ENCODE measurements around the gene CDK8. TPM values are rescaled to one million over a fixed set of nuclear protein-coding genes. Genes with fewer than 3 reads are reported as not detected.
A peak's percentile ranks its signal among the peaks of the same experiment; 100 is the strongest.

The CDK8 gene
- total RNA-seq, 3 donors from 2014 or later (not counting 1 experiment from before 2014, with no cell fraction given): 10.0 to 13.1 (median 10.9) TPM

- ATAC-seq (no peak), DNase-seq (no peak)
- Mint-ChIP-seq H3K27ac (no peak overlapping the region), H3K9me3 (no peaks in the 10 kb centered on the region), H3K4me1 (peaks cover 20% of the 10 kb centered on the region in 2 donors), H3K36me3 (peaks cover 26% of the 10 kb centered on the region), H3K27me3 (ENCODE audit: low read depth in 2 of 2) (no peaks in the 10 kb centered on the region), H3K4me3 (no peak overlapping the region)
- H3K27ac ChIP-seq (ENCODE audit: low read length): no peak overlapping the region
- intact Hi-C loops (cut with micrococcal nuclease): no loop called here
- no peak overlapping the region for H3K4me3 ChIP-seq (ENCODE audit: low read length)
- H3K36me3 ChIP-seq (ENCODE audit: control insufficient read depth, insufficient read depth, low read length): peaks cover 85% of the 10 kb centered on the region
- WGBS (ENCODE audit: insufficient coverage): over 99% methylated on average over 6 of the region's 6 CpGs
- no peaks in the 10 kb centered on the region for H3K27me3 ChIP-seq (ENCODE audit: control insufficient read depth, insufficient read depth, low read length)
- no peak for TF ChIP-seq CTCF (IDR thresholded peaks at IDR 0.05)
- H3K9me3 ChIP-seq (ENCODE audit: control insufficient read depth, insufficient read depth, low read length): no peaks in the 10 kb centered on the region
- no peaks in the 10 kb centered on the region for H3K4me1 ChIP-seq (ENCODE audit: control insufficient read depth, insufficient read depth, low read length)
These were observed 39.9 kb upstream of the CDK8 start for GRCh38 chr13:26213982-26214381.

DNA sequence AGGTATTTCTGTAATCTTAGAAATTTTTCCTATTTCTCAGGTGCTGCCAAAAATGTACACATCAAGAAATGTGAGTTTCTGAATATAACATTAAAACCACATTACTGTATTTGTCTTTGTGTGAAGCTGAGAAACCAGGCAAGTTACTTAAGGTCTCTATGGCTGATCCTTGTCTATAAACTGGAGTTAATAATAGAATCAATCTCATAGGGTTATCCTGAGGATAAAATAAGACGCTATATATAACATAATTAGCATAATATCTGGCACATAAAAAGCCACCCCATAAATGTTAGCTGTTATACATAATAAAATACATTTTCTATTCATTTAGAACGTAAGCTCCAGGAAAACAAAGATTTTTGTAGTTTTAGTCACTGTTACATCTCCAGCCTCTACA lies 37.9 kb upstream of the CDK8 start:
- H3K36me3 ChIP-seq (ENCODE audit: control insufficient read depth, insufficient read depth, low read length): peaks cover 86% of the 10 kb centered on the region
- DNase-seq (no peak), ATAC-seq (no peak)
- peaks cover 3% of the 10 kb centered on the region for H3K4me1 ChIP-seq (ENCODE audit: control insufficient read depth, insufficient read depth, low read length)
- no peaks in the 10 kb centered on the region for H3K9me3 ChIP-seq (ENCODE audit: control insufficient read depth, insufficient read depth, low read length)
- H3K9me3 Mint-ChIP-seq: no peaks in the 10 kb centered on the region
- H3K27ac ChIP-seq (ENCODE audit: low read length): no peak overlapping the region
- no peak overlapping the region for H3K4me3 Mint-ChIP-seq
- no peaks in the 10 kb centered on the region for H3K27me3 ChIP-seq (ENCODE audit: control insufficient read depth, insufficient read depth, low read length)
- TF ChIP-seq CTCF (IDR thresholded peaks at IDR 0.05): no peak
- no peak overlapping the region for H3K27ac Mint-ChIP-seq
- H3K36me3 Mint-ChIP-seq: peaks cover 33% of the 10 kb centered on the region
- H3K4me1 Mint-ChIP-seq: peaks cover 34 to 39% of the 10 kb centered on the region in 2 donors
- intact Hi-C loops (cut with micrococcal nuclease): no loop called here
- H3K27me3 Mint-ChIP-seq (ENCODE audit: low read depth in 2 of 2): no peaks in the 10 kb centered on the region
- H3K4me3 ChIP-seq (ENCODE audit: low read length): no peak overlapping the region
- WGBS (ENCODE audit: insufficient coverage): no CpG with 5 or more reads among the region's 2 CpGs

DNA sequence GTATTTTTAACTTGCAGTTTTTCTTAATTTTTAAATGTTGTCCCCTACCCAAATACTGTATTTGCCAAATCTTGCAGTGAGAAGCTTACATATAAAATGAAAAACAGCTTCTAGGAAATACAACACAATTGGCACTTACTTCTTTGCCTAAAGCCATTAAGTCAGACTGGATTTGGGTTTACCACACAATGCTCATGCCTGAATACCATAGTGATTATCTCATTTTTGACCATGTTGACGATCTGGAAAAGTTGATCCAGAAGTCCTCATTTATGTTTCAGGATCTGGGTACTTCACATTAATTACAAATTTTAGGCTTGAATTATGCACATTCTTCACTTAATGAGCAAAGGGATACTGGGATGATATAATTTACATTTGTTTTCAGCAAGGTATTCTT lies 34.2 kb upstream of the CDK8 start:
- Mint-ChIP-seq H3K4me1 (peaks cover 43 to 49% of the 10 kb centered on the region in 2 donors), H3K36me3 (peaks cover 15% of the 10 kb centered on the region), H3K4me3 (peak overlapping the region; percentile 92), H3K27ac (peak overlapping the region; percentile 95 to 98), H3K9me3 (no peaks in the 10 kb centered on the region), H3K27me3 (ENCODE audit: low read depth in 2 of 2) (no peaks in the 10 kb centered on the region)
- TF ChIP-seq CTCF (IDR thresholded peaks at IDR 0.05): no peak
- DNase-seq: no peak
- peaks cover 13% of the 10 kb centered on the region for H3K4me1 ChIP-seq (ENCODE audit: control insufficient read depth, insufficient read depth, low read length)
- H3K4me3 ChIP-seq (ENCODE audit: low read length): no peak overlapping the region
- H3K36me3 ChIP-seq (ENCODE audit: control insufficient read depth, insufficient read depth, low read length): peaks cover 57% of the 10 kb centered on the region
- ATAC-seq: no peak
- intact Hi-C loops (cut with micrococcal nuclease): no loop called here
- no peaks in the 10 kb centered on the region for H3K27me3 ChIP-seq (ENCODE audit: control insufficient read depth, insufficient read depth, low read length)
- H3K9me3 ChIP-seq (ENCODE audit: control insufficient read depth, insufficient read depth, low read length): no peaks in the 10 kb centered on the region
- H3K27ac ChIP-seq (ENCODE audit: low read length): no peak overlapping the region
- 92% methylated on average over 1 of the region's 1 CpG for WGBS (ENCODE audit: insufficient coverage)

DNA sequence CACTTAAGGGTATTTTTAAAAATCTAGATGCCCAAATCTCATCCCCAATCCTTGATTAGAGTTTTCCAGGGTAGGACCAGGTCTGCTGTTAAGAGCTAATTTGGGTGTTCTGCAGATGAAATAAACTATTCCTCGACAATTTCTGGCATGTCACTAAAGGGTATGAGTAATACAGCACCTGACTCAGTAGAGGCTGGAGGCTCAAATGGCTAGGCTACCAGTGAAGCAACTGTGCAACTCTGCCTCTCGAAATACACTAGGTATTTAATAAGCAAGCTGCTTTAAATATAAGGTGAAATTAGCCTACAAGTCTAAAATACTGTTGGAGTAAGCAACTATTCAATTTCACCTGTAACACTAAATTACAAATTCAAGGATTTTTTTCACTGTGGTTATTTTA lies 33.4 kb upstream of the CDK8 start:
- H3K27ac Mint-ChIP-seq: peak overlapping the region; percentile 95 to 98
- H3K4me3 Mint-ChIP-seq: peak overlapping the region; percentile 92
- Histone ChIP-seq H3K36me3 (ENCODE audit: control insufficient read depth, insufficient read depth, low read length) (peaks cover 48% of the 10 kb centered on the region), H3K4me1 (ENCODE audit: control insufficient read depth, insufficient read depth, low read length) (peaks cover 13% of the 10 kb centered on the region), H3K9me3 (ENCODE audit: control insufficient read depth, insufficient read depth, low read length) (no peaks in the 10 kb centered on the region), H3K27ac (ENCODE audit: low read length) (no peak overlapping the region), H3K4me3 (ENCODE audit: low read length) (peak overlapping the region; percentile 99), H3K27me3 (ENCODE audit: control insufficient read depth, insufficient read depth, low read length) (no peaks in the 10 kb centered on the region)
- intact Hi-C loops (cut with micrococcal nuclease): no loop called here
- ATAC-seq: no peak
- peaks cover 37 to 43% of the 10 kb centered on the region in 2 donors for H3K4me1 Mint-ChIP-seq
- H3K27me3 Mint-ChIP-seq (ENCODE audit: low read depth in 2 of 2): peaks cover under 1 to 3% of the 10 kb centered on the region in 2 donors
- peaks cover 7% of the 10 kb centered on the region for H3K36me3 Mint-ChIP-seq
- no peak for TF ChIP-seq CTCF (IDR thresholded peaks at IDR 0.05)
- DNase-seq: no peak
- 87% methylated on average over 2 of the region's 2 CpGs for WGBS (ENCODE audit: insufficient coverage)
- H3K9me3 Mint-ChIP-seq: no peaks in the 10 kb centered on the region
